ENCODE results near the gene NCOA1. TPM values are rescaled to one million over a fixed set of nuclear protein-coding genes. Genes with fewer than 3 reads are reported as not detected.

NCOA1 gene
- total RNA-seq = 3.4 and 7.4 TPM in 2 replicates

DNA sequence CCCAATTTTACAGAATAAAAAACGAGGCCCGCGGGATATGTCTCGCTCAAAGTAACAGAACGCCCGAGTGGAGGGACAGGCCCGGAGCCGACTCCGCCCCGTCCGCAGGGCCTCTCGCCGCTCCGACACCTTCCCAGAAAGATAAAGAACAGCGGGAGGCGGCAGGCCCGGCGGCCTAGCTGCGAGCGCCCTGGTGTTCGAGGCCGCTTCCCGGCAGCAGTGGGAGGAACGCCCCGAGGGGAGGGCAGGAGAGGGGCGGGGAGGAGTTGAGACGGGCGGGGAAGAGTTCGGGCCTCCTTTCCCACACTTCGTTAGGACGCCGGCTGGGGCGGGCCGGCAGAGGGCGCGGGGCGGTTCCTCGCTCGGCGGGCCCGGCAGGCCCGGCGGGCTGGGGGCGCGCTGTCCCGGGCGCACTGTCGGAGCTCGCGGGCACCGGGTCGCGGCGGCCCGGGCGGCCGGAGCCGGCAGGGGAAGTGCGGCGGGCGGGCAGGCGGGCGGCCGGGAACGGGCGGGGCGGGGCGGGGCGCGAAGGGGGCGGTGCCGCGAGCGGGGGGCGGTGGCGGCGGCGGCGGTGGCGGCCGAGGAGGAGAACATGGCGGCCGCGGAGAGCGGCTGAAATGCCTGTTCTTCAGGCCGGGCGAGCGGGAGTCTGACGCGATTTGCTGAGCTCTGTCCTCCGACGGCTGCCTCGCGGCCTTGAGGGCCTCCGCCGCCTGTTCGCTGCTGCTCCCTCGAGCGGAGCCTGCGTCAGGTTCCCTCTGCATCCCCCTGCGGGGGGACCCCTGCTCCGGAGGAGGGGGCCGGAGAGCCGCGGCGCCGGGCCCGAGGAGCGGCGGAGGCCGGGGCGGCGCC, at the start of gene NCOA1:
NCOA1 (plus strand) TSS at position 565 of the 852 bp plus-strand sequence. CDS start 167,424 bp downstream, outside the sequence.
- FAIRE-seq (no peak), DNase-seq (ENCODE audit: low read depth) (peak; percentile 64)
- no peaks in the 10 kb centered on the region for H3K27me3 ChIP-seq (ENCODE audit: control insufficient read depth, insufficient read depth, low read length)
- H3K36me3 ChIP-seq (ENCODE audit: control insufficient read depth, insufficient read depth, low read length) = no peaks in the 10 kb centered on the region
- TF ChIP-seq, protein P1, sequence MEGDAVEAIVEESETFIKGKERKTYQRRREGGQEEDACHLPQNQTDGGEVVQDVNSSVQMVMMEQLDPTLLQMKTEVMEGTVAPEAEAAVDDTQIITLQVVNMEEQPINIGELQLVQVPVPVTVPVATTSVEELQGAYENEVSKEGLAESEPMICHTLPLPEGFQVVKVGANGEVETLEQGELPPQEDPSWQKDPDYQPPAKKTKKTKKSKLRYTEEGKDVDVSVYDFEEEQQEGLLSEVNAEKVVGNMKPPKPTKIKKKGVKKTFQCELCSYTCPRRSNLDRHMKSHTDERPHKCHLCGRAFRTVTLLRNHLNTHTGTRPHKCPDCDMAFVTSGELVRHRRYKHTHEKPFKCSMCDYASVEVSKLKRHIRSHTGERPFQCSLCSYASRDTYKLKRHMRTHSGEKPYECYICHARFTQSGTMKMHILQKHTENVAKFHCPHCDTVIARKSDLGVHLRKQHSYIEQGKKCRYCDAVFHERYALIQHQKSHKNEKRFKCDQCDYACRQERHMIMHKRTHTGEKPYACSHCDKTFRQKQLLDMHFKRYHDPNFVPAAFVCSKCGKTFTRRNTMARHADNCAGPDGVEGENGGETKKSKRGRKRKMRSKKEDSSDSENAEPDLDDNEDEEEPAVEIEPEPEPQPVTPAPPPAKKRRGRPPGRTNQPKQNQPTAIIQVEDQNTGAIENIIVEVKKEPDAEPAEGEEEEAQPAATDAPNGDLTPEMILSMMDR (IDR thresholded peaks at IDR 0.05; ENCODE audit: insufficient read depth, low read length, severe bottlenecking) = peak; percentile 40
- H3K4me3 ChIP-seq (ENCODE audit: low read depth, low read length) = peak within 1 kb of the TSS; percentile 50

DNA sequence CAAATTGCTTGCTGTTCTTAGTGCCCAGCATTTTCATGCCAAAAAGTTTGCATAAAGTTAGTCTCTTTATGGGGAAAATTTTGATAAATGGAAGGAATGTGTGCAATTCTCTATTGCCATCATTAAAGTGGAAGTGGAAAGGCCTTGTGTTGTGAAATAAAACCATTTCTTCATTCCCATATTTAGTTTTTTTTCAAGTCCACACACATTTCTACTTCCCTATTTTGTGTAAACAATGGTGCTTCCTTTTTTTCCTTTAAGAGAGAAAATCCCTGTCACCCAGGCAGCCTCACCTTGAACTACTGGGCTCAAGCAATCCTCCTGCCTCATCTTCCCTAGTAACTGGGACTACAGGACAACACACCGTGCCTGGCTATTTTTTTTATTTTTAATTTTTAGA, 42.3 kb upstream of the NCOA1 start:
- Histone ChIP-seq H3K27me3 (ENCODE audit: control insufficient read depth, insufficient read depth, low read length) (no peaks in the 10 kb centered on the region), H3K36me3 (ENCODE audit: control insufficient read depth, insufficient read depth, low read length) (no peaks in the 10 kb centered on the region), H3K4me3 (ENCODE audit: low read depth, low read length) (no peak overlapping the region)
- DNase-seq (ENCODE audit: low read depth) (no peak), FAIRE-seq (no peak)
- TF ChIP-seq, protein P1 (IDR thresholded peaks at IDR 0.05; ENCODE audit: insufficient read depth, low read length, severe bottlenecking) = no peak

DNA sequence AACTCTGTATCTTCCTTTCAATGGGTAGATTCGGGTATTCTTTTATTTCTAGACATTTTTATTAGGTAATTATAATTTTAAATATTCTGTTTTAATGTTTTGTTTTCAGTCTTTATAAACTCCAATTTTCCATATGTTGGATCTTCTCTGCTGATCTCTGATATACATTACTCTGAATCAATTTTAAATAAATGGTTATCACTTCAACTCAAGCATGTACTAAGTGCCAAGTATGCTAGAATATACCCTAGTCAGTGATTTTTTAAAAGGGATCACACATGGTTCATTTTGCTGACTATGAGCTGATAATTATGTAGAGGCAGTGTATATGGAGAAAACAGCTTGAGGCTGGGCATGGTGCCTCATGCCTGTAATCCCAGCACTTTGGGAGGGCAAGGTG, 41.7 kb upstream of the NCOA1 start:
- H3K27me3 ChIP-seq (ENCODE audit: control insufficient read depth, insufficient read depth, low read length) = no peaks in the 10 kb centered on the region
- H3K36me3 ChIP-seq (ENCODE audit: control insufficient read depth, insufficient read depth, low read length) = no peaks in the 10 kb centered on the region
- no peak overlapping the region for H3K4me3 ChIP-seq (ENCODE audit: low read depth, low read length)
- no peak for DNase-seq (ENCODE audit: low read depth)
- TF ChIP-seq, protein P1 (IDR thresholded peaks at IDR 0.05; ENCODE audit: insufficient read depth, low read length, severe bottlenecking) = no peak
- FAIRE-seq = no peak

DNA sequence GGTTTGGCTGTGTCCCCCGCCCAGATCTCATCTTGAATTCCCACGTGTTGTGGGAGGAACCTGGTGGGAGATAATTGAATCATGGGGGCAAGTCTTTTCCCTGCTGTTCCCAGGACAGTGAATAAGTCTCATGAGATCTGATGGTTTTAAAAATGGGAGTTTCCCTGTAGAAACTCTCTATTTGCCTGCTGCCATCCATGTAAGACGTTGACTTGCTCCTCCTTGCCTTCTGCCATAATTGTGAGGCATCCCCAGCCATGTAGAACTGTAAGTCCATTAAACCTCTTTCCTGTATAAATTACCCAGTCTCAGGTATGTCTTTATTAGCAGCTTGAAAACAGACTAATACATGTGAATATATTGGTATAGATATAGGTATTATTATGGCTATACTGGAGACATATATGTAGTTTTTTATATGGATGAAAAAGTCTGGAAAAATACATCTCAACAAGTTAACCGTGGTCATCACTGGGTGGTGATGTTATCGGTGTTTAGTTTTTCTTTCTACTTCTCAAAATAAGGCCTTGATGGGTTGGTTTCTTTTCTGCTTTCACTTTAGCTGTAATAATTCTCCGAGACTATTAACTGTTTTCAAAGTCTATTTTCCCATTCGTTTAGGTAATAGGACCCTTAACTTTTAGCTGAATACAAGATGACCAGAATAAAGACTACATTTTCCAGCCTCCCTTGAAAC, 39.1 kb upstream of the NCOA1 start:
- TF ChIP-seq, protein P1 (IDR thresholded peaks at IDR 0.05; ENCODE audit: insufficient read depth, low read length, severe bottlenecking) = no peak
- no peaks in the 10 kb centered on the region for H3K27me3 ChIP-seq (ENCODE audit: control insufficient read depth, insufficient read depth, low read length)
- H3K4me3 ChIP-seq (ENCODE audit: low read depth, low read length) = no peak overlapping the region
- H3K36me3 ChIP-seq (ENCODE audit: control insufficient read depth, insufficient read depth, low read length) = no peaks in the 10 kb centered on the region
- FAIRE-seq = no peak
- DNase-seq (ENCODE audit: low read depth) = no peak

DNA sequence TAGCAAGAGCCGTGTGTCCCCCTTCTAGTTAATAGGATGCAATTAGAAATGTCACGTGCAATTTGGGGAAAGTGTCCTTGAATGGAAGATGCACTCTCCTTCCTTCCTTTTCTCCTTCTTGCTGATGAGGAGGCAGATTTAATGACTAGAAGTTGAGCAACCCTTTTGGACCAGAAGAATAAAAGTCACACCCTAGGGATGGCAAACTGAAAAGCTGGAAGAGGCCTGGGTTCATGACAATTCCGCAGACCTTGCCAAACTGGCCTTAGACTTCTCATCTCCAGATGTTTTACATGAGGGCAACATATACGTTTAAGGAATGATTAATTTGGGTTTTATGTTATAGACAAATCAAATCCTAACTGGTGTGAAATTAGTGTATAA, 38.6 kb upstream of the NCOA1 start:
- no peak for FAIRE-seq

More for the DNA sequence above, 38.6 kb upstream of the NCOA1 start:
- DNase-seq (ENCODE audit: low read depth) = no peak
- no peaks in the 10 kb centered on the region for H3K36me3 ChIP-seq (ENCODE audit: control insufficient read depth, insufficient read depth, low read length)
- TF ChIP-seq, protein P1 (IDR thresholded peaks at IDR 0.05; ENCODE audit: insufficient read depth, low read length, severe bottlenecking) = no peak
- no peaks in the 10 kb centered on the region for H3K27me3 ChIP-seq (ENCODE audit: control insufficient read depth, insufficient read depth, low read length)
- no peak overlapping the region for H3K4me3 ChIP-seq (ENCODE audit: low read depth, low read length)

Measured in bronchial epithelial cell (primary cell).